GM19438 (cell line): ENCODE results near the gene INO80C.
A peak's percentile ranks its signal among the peaks of the same experiment; 100 is the strongest.
"Not testable (repeated sequence)": the region's sequence is repeated elsewhere in the genome, so short reads cannot be mapped to it uniquely, and the experiment has no call there.

Experiments
- ATAC-seq: cut with Tn5 transposase; IDR thresholded peaks from one replicate; pipeline ENCODE4 v1.9.1; 2021; ENCODE audit warnings: low read depth; ENCODE audit not compliant: unreplicated experiment

The INO80C gene

DNA sequence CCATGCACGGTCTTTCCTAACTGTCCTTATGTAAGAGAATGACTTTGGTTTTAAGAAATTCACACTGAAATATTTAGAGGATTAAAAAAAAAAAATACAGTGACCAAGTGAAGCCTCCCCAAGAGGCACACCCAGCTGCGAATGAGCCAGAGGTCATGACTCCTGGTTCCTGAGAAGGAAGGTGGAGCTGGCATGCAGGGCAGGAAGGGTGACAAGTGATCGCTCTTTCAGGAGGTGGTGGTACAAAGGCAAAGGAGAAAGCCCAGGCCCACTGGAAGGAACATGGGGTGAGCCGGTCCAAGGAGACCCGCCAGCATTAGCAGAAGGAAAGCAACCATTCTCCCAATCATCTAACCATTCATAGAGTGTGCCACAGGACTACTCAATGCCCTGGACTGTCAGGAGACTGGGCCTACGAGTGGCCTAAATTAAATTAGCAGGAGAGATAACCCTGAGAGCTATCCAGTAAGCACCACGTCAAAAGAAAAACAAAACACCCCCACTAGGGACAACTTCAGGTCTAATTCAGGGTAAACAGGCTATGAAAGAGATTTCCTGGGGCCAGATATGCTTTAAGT, 7.8 kb downstream of the INO80C start:
- ATAC-seq = no peak

DNA sequence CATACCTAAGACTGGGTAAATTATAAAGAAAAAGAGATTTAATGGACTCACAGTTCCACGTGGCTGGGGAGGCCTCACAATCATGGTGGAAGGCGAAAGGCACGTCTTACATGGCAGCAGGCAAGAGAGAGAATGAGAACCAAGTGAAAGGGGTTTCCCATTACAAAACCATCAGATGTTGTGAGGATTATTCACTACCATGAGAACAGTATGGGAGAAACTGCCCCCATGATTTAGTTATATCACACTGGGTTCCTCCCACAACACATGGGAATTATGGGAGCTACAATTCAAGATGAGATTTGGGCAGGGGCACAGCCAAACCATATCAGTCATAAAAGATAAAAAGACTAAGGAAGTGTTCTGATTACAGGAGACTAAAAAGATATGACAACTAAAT, 8.5 kb downstream of the INO80C start:
- ATAC-seq = not testable (repeated sequence)

DNA sequence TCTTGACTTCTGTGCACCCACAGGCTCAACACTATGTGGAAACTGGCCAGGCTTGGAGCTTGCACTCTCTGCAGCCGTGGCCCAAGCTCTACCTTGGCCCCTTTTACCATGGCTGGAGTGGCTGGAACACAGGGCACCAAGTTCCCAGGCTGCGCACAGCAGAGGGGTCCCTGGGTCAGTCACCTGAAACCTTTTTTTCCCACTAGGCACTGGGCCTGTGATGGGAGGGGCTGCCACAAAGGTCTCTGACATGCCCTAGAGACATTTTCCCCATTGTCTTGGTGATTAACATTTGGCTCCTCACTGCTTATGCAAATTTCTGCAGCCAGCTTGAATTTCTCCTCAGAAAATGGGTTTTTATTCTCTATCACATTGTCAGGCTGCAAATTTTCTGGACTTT, 9.4 kb downstream of the INO80C start:
- ATAC-seq = not testable (repeated sequence)

DNA sequence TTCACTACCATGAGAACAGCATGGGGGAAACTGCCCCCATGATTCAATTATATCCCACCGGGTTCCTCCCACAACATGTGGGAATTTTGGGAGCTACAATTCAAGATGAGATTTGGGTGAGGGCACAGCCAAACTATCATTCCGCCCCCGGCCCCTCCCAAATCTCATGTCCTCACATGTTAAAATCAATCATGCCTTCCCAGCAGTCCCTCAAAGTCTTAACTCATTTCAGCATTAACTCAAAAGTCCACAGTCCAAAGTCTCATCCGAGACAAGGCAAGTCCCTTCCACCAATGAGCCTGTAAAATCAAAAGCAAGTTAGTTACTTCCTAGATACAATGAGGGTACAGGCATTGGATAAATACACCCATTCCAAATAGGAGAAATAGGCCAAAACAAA, 10.2 kb downstream of the INO80C start:
- ATAC-seq = not testable (repeated sequence)

DNA sequence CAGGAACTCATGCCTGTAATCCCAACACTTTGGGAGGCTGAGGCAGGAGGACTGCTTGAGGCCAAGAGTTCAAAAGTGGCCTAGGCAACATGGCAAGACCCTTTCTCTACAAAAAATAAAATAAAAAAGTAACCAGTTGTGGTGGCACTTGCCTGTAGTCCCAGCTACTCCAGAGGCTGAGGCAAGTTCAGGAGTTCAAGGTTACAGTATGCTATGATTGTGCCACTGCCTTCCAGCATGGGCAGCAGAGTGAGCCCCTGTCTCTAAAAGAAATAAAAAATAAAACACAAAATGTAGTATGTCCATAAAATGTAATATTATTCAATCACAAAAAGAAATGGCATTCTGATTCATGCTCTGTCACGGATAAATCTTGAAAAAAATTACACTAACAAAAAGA, 11.9 kb downstream of the INO80C start:
- no peak for ATAC-seq

DNA sequence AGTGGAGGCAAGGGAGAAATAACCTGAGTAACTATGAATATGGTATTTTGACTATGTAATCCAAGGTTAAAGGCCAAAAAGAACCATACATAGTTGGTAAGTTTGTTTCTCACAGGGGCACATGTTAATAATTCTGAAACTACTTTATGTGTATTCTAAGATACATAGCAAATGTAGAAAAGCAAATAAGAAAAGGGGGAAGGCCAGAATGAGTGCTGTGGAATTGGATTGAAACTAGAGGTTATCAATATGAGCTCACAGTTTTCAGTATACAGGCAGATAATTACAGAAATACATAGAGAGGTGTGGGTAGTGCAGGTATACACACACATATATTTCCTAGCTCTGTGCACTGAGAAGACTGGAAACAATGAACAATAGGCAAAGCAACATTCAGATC, 13.7 kb downstream of the INO80C start:
- ATAC-seq = no peak

DNA sequence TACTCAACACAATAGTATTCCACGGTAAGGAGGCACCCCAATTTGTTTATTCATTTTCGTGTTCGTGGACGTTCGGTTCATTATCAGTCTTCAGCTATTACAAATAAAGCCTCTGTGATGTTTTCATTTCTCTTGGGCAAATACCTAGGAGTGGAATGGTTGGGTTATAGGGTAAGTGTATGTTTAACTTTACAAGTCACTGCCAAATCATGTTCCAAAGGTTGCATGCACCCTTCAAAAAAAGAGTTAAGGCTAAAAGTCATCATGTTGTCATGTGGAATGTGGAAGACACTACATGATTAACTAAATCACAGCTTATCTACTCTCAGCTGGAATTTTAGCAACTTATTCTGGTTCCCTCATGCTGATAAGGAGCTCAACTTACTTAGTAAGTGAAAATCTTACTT, 15.8 kb downstream of the INO80C start:
- ATAC-seq = no peak

DNA sequence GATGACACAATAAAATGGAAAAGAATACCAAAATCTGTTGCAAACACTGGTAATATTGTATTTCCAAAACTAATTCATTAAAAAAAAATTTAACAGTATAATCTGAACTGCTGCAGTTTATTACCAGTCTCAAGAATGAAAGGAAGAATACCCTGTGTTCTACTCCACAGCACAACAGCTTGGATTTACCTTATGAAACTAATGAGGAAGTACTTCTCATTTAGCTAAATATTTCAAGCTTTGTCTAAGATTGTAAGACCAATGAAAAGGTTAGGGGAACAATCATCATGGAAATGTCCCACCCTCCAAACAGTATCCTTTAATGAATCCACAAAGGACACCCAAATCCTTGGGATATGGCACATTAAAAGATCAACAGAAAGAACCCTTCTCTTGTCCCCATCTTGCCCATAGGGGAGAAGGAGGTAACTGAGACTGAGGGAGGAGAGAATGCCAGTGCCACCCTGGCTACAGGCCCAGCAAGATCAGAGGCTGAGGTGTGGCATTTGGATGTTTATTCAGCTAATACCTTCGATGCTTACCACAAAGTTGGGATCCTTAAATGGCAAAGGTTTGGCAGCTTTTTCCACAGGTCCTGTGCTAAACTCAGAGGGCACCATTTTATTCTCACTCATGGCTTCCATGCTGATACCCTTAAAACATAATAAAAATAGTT, 17.7 kb downstream of the INO80C start:
- ATAC-seq = no peak

DNA sequence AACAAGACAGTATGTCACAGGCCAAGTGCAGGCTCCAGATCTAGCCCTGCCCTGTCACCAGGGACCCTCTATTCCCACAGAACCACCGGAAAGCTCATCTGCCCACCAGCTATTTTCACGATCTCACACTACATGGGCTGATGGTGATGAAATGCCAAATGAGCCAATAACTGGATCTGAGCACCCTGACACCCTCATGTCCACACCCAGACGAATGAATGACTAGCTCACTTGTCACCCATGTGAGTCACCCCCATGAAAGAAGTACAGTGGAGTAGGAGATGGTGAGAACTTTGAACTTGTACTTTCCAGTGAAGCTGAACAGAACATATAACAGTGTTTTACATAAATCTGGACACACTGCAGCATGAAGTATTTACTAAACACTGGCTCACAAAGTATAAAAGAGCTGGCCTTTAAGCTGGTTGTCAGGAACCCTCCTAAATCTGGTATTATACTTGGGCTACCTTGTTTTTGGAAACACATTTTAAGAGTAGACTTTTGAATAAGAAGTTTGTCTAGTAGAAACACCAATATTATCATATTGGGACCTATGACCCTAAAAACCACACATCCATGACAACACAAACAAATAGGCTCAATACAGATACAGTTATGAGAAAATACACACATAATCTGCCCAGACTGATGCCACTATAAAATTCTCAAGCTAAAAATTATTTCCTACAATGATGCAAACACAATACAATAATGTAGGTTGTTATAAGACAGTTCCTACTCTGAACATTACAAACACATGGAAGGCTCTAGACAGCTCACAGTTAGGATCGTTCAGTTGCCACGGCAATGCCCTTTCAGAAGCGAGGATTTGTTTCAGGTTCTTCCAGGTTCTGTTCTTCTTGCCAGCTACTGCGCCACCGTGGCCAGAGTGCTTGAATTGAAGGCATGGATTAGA, 19.0 kb downstream of the INO80C start:
- ATAC-seq = no peak

DNA sequence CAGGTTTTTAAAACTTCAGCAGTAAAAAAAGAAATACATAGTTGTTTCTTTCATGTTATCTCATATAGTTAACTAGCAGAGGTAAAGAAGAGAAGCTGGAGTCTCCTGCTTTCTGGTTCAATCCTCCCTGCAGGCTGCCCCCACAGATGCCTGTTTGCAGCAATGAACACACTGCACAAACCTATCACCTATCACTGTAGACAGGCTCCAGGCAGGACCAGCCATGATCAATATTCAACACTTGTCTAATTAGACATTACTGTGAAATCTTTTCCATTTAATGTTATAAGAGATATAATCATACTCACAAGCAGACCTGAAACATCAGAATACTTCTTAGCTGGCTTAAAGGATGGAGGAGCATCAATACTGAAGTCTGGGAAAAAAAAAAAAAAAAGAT, 19.8 kb downstream of the INO80C start:
- no peak for ATAC-seq

DNA sequence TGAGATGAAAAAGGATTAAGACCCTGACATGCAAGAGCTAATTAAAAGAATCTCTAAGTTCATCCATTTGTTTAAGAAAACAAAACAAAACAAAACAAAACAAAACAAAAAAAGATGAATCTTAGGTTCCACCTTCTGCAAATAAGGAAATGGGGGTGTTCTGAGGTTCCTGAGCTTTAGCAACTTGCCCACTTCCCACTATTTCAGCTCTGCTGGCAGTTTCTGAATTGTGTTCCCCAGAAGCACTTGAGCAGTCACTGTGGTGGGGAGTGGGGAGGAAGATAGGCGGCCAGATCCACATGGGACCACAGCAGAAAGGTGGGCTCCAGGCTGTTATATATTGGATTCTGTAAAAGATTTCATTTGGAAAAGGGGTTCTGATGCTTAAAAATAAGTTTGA, 20.3 kb downstream of the INO80C start:
- no peak for ATAC-seq

DNA sequence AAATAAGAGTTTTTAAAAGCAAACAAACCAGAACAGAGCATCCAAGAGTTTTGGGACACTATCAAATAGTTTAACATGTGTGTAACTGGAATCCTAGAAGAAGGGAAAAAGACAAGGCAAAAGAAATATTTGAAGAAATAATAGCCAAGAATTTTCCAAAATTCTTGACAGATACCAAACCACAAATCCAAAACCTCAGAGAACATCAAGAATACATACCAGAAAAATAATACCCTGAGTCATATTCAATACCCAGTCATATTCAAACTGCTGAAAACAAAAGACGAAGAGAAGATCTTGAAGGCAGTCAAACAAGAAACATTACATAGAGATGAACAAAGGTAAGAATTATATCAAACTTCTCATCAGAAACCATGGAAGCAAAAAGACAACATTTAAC, 22.9 kb downstream of the INO80C start:
- ATAC-seq = no peak

DNA sequence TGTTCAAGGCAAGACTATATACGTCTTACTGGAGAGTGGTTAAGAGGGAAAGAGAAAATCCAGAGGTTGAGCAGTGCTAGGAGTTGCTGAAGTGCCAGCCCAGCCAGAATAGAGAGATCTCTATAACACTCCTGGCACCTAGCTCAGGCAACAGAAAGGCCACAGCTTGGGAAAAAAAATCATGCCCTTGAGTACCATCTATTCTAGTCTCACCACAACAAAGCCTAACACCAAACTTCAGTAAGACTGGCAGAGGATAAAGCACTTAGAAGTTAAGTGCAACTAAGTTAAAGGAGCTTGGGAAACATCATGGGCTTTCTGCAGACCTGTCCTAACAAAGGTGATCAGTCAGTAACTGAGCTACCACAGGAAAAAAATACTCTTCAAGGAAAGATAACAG, 24.2 kb downstream of the INO80C start:
- ATAC-seq = no peak

DNA sequence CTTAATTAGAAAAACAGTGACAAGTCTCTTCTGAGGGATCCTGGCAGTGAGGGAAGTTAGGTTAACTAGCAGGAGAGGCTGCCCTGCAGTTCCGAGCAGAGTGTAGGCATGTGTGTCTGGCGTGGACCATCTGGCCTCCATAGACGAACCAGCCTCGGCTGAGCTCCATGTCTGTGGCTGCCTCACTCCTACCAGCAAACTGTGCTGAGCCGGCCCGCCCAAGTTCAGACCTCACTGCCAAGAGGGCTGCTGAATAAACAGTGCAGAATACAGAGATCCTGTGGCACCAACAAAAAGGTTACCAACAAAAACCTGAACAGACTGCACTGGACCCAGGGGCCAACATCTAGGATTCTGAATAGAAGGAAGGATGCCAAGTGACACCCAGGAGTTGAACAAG, 27.3 kb downstream of the INO80C start:
- ATAC-seq = no peak

DNA sequence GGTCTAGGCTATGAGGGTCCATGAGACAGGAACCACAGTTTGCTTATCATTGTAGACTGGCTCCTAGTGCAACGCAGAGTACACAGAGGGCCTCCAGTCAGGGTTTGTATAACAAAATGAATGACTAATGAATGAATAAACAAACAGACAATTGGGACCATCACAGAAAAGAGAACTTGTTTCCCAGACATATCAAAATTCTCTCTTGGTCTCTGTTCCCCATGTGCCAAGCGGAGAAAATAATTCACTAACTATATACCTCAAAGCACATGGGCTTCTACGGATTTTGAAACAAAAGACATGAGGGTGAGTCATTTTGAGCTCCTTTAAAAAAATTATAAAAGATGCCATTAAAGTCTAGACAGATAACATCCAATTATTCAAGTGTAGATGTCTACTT, 28.0 kb downstream of the INO80C start:
- no peak for ATAC-seq

DNA sequence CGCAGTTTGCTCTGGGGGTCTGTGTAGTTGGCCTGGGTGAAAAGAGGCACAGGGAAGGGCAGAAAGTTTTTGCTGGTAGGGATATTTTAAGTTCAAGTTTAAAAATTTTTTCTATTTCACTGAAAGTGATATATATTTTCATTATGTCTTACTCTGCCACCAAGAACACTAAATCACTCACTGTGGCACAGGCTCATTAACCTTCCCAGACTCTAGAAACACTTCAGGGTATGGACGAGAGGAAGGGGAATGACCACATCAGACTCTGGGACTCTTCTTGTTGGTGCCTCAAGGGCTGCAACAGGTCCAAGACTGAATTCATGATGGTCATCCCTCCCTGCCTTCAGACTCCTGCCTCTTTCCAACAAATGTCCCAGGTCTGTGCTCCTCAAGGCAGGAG, 29.0 kb downstream of the INO80C start:
- no peak for ATAC-seq

DNA sequence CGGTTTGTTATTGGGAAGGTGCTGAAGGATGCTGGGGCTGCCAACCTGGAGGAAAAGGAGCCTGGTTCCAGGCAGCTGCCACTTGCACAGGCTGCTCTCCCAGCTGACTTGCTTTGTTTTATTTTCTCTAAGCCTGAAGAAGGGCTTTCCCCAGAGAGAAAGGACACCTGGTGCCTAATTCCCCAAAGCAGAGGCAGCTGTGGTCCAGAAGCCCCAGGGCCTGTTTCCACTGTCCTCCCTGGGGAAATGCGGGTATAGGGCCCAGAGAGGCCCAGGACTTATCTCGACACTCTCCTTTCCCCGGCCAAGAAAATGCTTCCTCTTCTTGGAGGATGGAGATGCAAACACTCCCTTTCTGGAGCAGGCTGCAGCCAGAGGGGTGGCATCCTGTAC, 30.1 kb downstream of the INO80C start:
- peak; percentile 86 for ATAC-seq

DNA sequence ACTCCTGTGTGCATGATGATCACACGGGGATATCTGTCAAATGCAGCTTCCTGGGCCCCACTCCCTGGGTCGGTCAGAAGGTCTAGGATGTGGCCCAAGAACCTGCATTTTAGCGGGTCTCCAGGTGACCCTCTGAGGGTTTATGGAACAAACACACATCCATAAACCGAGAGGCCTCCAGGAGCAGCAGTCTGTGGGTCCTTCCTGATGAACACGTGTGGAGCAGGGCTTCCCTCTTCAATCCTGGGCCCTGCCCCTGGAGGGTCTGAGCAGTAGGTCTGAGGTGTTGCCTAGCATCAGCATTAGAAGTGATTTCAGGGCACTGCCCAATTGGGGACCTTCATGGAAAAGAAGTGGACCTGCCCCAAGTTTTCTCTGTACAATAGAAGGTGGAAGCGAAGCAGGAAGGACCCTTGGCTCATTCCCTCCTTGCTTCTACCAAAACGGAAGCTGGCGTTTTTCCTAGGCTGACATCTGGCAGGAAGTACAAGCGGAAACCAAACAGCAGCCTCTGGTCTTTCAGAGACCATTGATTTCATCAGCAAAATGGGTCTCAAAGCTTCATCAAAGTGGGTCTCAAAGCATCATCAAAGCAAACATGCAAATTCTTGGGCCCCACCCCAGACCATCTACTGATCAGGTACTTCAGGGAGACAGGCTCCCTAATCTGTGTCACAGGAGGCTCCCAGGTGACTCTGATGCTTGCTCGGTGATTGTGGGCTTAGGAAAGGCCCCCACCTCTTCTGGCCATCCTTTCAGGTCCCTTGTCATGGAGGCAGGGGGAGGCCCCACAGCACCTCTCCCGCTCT, 30.7 kb downstream of the INO80C start:
- peak; percentile 30 for ATAC-seq

DNA sequence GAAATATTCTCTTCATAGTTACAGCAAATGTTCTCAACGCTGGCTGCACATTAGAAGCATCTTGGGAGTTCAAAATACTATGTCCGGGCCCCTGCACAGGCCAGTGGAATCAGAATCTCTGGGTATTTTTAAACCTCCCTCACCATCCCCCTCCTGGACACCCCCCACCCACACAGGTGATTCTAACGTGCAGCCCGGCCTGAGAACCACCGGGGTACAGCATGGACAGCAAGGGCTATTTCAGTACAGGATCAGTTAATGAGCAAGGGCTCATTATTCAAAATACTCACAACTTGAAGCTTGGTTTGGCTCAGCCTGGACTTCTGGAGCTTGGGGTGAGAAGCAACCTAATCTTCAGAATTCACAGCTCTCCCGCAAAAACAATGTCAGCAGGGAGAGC, 31.4 kb downstream of the INO80C start:
- no peak for ATAC-seq

DNA sequence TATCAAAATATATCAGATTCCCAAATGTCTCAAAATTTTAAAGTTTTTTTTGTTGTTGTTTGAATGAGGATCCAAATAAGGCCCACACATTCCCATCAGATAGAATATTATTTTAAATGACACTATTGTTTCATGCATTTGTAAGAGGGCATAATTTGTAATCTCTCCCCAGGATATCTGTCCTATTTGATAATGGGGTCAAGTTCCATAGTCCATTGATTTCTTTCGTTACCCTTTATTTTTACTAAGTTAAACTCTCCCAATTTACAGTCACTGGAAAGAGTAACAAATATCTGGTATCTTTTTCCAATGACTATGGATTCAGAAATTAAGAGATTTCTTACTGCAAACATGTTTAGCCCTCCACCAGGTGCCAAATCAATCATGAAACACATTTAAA, 32.4 kb downstream of the INO80C start:
- ATAC-seq = no peak

DNA sequence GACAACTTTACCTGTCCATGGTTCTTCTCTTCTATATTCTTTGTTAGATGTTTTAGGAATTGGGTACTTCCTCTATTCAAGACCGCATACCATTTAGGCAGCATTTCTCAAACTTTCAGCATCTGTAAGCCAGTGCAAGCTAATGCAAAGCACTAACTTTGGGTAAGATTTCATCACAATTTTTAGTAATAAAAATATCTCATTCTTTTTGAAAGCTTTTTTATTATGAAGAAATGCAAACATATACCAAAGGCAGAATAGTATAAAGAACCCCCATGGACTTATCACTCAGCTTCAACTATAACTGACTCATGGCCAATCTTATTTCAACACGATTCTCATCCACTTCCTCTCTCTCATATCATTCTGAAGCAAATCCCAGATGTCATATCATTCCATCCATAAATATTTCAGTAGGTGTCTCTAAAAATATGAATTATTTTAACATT, 32.9 kb downstream of the INO80C start:
- no peak for ATAC-seq
